ENCODE measurements around the gene AP4B1.
A peak's percentile ranks its signal among the peaks of the same experiment; 100 is the strongest.

Gene AP4B1

GRCh38 chr1:113940365-113941244 is 36.0 kb upstream of the AP4B1 start:
- H3K4me3 ChIP-seq (ENCODE audit: low read length) = no peak overlapping the region
- no peak overlapping the region for H2AFZ ChIP-seq (ENCODE audit: low read depth, low read length)
- H3K27me3 ChIP-seq (ENCODE audit: insufficient read depth, low read length) = no peaks in the 10 kb centered on the region
- H3K4me1 ChIP-seq (ENCODE audit: insufficient read depth, low read length) = no peaks in the 10 kb centered on the region
- H3K36me3 ChIP-seq (ENCODE audit: insufficient read depth, low read length) = peaks cover 31% of the 10 kb centered on the region
- peaks cover 7% of the 10 kb centered on the region for H3K9me3 ChIP-seq (ENCODE audit: low read length)

GRCh38 chr1:113938192-113938591 is 33.6 kb upstream of the AP4B1 start:
- Histone ChIP-seq H3K9me3 (ENCODE audit: low read length) (peaks cover 4% of the 10 kb centered on the region), H3K4me1 (ENCODE audit: insufficient read depth, low read length) (no peaks in the 10 kb centered on the region), H3K27me3 (ENCODE audit: insufficient read depth, low read length) (no peaks in the 10 kb centered on the region), H3K4me3 (ENCODE audit: low read length) (no peak overlapping the region), H3K36me3 (ENCODE audit: insufficient read depth, low read length) (peaks cover 21% of the 10 kb centered on the region), H2AFZ (ENCODE audit: low read depth, low read length) (no peak overlapping the region)

- no peaks in the 10 kb centered on the region for H3K27me3 ChIP-seq (ENCODE audit: insufficient read depth, low read length)
- H3K36me3 ChIP-seq (ENCODE audit: insufficient read depth, low read length) = peaks cover 14% of the 10 kb centered on the region
- no peak overlapping the region for H2AFZ ChIP-seq (ENCODE audit: low read depth, low read length)
- H3K4me3 ChIP-seq (ENCODE audit: low read length) = no peak overlapping the region
- no peaks in the 10 kb centered on the region for H3K4me1 ChIP-seq (ENCODE audit: insufficient read depth, low read length)
- peaks cover 2% of the 10 kb centered on the region for H3K9me3 ChIP-seq (ENCODE audit: low read length)
These were observed 32.5 kb upstream of the AP4B1 start for GRCh38 chr1:113937146-113937545.

- Histone ChIP-seq H2AFZ (ENCODE audit: low read depth, low read length) (no peak overlapping the region), H3K4me3 (ENCODE audit: low read length) (no peak overlapping the region), H3K9me3 (ENCODE audit: low read length) (peaks cover 2% of the 10 kb centered on the region), H3K4me1 (ENCODE audit: insufficient read depth, low read length) (peaks cover 10% of the 10 kb centered on the region), H3K36me3 (ENCODE audit: insufficient read depth, low read length) (peaks cover 8% of the 10 kb centered on the region), H3K27me3 (ENCODE audit: insufficient read depth, low read length) (no peaks in the 10 kb centered on the region)
These were observed 31.4 kb upstream of the AP4B1 start for GRCh38 chr1:113935970-113936369.

GRCh38 chr1:113935176-113935575 is 30.6 kb upstream of the AP4B1 start:
- no peaks in the 10 kb centered on the region for H3K27me3 ChIP-seq (ENCODE audit: insufficient read depth, low read length)
- peaks cover under 1% of the 10 kb centered on the region for H3K36me3 ChIP-seq (ENCODE audit: insufficient read depth, low read length)
- no peak overlapping the region for H2AFZ ChIP-seq (ENCODE audit: low read depth, low read length)
- peaks cover 2% of the 10 kb centered on the region for H3K9me3 ChIP-seq (ENCODE audit: low read length)
- peaks cover 15% of the 10 kb centered on the region for H3K4me1 ChIP-seq (ENCODE audit: insufficient read depth, low read length)
- H3K4me3 ChIP-seq (ENCODE audit: low read length) = no peak overlapping the region

GRCh38 chr1:113934511-113935055 is 30.0 kb upstream of the AP4B1 start:
- Histone ChIP-seq H3K4me3 (ENCODE audit: low read length) (no peak overlapping the region), H3K27me3 (ENCODE audit: insufficient read depth, low read length) (no peaks in the 10 kb centered on the region), H3K36me3 (ENCODE audit: insufficient read depth, low read length) (no peaks in the 10 kb centered on the region), H2AFZ (ENCODE audit: low read depth, low read length) (no peak overlapping the region), H3K9me3 (ENCODE audit: low read length) (peaks cover 2% of the 10 kb centered on the region), H3K4me1 (ENCODE audit: insufficient read depth, low read length) (peaks cover 18% of the 10 kb centered on the region)

GRCh38 chr1:113934006-113934405 is 29.4 kb upstream of the AP4B1 start:
- Histone ChIP-seq H3K4me3 (ENCODE audit: low read length) (no peak overlapping the region), H3K36me3 (ENCODE audit: insufficient read depth, low read length) (no peaks in the 10 kb centered on the region), H3K27me3 (ENCODE audit: insufficient read depth, low read length) (no peaks in the 10 kb centered on the region)

GRCh38 chr1:113931451-113931851 is 26.9 kb upstream of the AP4B1 start:
- Histone ChIP-seq H3K4me3 (ENCODE audit: low read length) (peak overlapping the region; percentile 78), H2AFZ (ENCODE audit: low read depth, low read length) (no peak overlapping the region), H3K27me3 (ENCODE audit: insufficient read depth, low read length) (no peaks in the 10 kb centered on the region)

More at GRCh38 chr1:113934006-113934405, 29.4 kb upstream of the AP4B1 start:
- Histone ChIP-seq H3K9me3 (ENCODE audit: low read length) (peaks cover 2% of the 10 kb centered on the region), H2AFZ (ENCODE audit: low read depth, low read length) (no peak overlapping the region), H3K4me1 (ENCODE audit: insufficient read depth, low read length) (peaks cover 19% of the 10 kb centered on the region)

GRCh38 chr1:113930499-113931161 is 26.0 kb upstream of the AP4B1 start:
- Histone ChIP-seq H3K4me3 (ENCODE audit: low read length) (peak overlapping the region; percentile 78), H2AFZ (ENCODE audit: low read depth, low read length) (peak overlapping the region; percentile 58), H3K9me3 (ENCODE audit: low read length) (peaks cover 2% of the 10 kb centered on the region), H3K27me3 (ENCODE audit: insufficient read depth, low read length) (no peaks in the 10 kb centered on the region), H3K4me1 (ENCODE audit: insufficient read depth, low read length) (peaks cover 30% of the 10 kb centered on the region), H3K36me3 (ENCODE audit: insufficient read depth, low read length) (no peaks in the 10 kb centered on the region)

More at GRCh38 chr1:113931451-113931851, 26.9 kb upstream of the AP4B1 start:
- Histone ChIP-seq H3K4me1 (ENCODE audit: insufficient read depth, low read length) (peaks cover 30% of the 10 kb centered on the region), H3K9me3 (ENCODE audit: low read length) (peaks cover 2% of the 10 kb centered on the region), H3K36me3 (ENCODE audit: insufficient read depth, low read length) (no peaks in the 10 kb centered on the region)

- H3K4me3 ChIP-seq (ENCODE audit: low read length) = peak overlapping the region; percentile 78
- H3K9me3 ChIP-seq (ENCODE audit: low read length) = no peaks in the 10 kb centered on the region
- no peaks in the 10 kb centered on the region for H3K36me3 ChIP-seq (ENCODE audit: insufficient read depth, low read length)
- H3K4me1 ChIP-seq (ENCODE audit: insufficient read depth, low read length) = peaks cover 30% of the 10 kb centered on the region
- peak overlapping the region; percentile 58 for H2AFZ ChIP-seq (ENCODE audit: low read depth, low read length)
- H3K27me3 ChIP-seq (ENCODE audit: insufficient read depth, low read length) = no peaks in the 10 kb centered on the region
These were observed 25.3 kb upstream of the AP4B1 start for GRCh38 chr1:113929750-113930498.

- Histone ChIP-seq H3K4me1 (ENCODE audit: insufficient read depth, low read length) (peaks cover 30% of the 10 kb centered on the region), H2AFZ (ENCODE audit: low read depth, low read length) (peak within 1 kb of the TSS; percentile 70), H3K36me3 (ENCODE audit: insufficient read depth, low read length) (no peaks in the 10 kb centered on the region), H3K4me3 (ENCODE audit: low read length) (peak within 1 kb of the TSS; percentile 78), H3K27me3 (ENCODE audit: insufficient read depth, low read length) (no peaks in the 10 kb centered on the region), H3K9me3 (ENCODE audit: low read length) (no peaks in the 10 kb centered on the region)
These were observed 24.5 kb upstream of the AP4B1 start, which contains the start of gene HIPK1 for GRCh38 chr1:113928941-113929749. Gene HIPK1 (plus strand): TSS chr1:113929324.

All from neuron (in vitro differentiated cells).